OCI-LY7 (cell line): Measurements from ENCODE around the gene BHLHE41. TPM values are rescaled to one million over a fixed set of nuclear protein-coding genes. Genes with fewer than 3 reads are reported as not detected.

Source experiments
- BruUV-seq: library from RNA; stranded (reverse); fragments of 400-500 nt; replicated peaks from 2 replicates; lab custom pipeline; 2021; lab: Mats Ljungman, UMichigan
- CTCF ChIA-PET: fragments of 300-600 bp; sonication (Branson Sonifier 250); formaldehyde crosslinking; loops from one replicate; lab custom pipeline; 2022; ENCODE audit warnings: antibody characterized with exemption; ENCODE audit not compliant: unreplicated experiment; lab: Charles Lee
- POLR2A ChIA-PET: fragments of 300-600 bp; sonication (Branson Sonifier 250); formaldehyde crosslinking; loops from one replicate; lab custom pipeline; 2022; ENCODE audit warnings: antibody characterized with exemption; lab: Charles Lee
- DNase-seq: peaks from one replicate; pipeline ENCODE4 v3.0.0-alpha.2; 2015; ENCODE audit warnings: low spot score
- H2AFZ ChIP-seq: fragments of 200-600 bp; sonication (generic), shearing (Covaris generic); 2 replicates; pipeline ENCODE4 v1.6.1; 2014; ENCODE audit warnings: mild to moderate bottlenecking, antibody characterized with exemption, low read length, moderate library complexity
- H3K27ac ChIP-seq: fragments of 200-600 bp; sonication (generic); 2 replicates; pipeline ENCODE4 v1.5.1; 2014; ENCODE audit warnings: mixed run types, low read depth, mild to moderate bottlenecking, moderate library complexity, low read length, inconsistent platforms; ENCODE audit not compliant: poor library complexity, severe bottlenecking
- H3K36me3 ChIP-seq: fragments of 200-600 bp; sonication (generic); 2 replicates; pipeline ENCODE4 v1.6.1; 2014; ENCODE audit warnings: mild to moderate bottlenecking, antibody characterized with exemption, low read length, moderate library complexity, mixed read lengths; ENCODE audit not compliant: insufficient read depth
- H3K4me1 ChIP-seq: fragments of 200-600 bp; sonication (generic); 2 replicates; pipeline ENCODE4 v1.5.1; 2014; ENCODE audit warnings: mild to moderate bottlenecking, low read length; ENCODE audit not compliant: insufficient read depth, poor library complexity, severe bottlenecking
- H3K4me2 ChIP-seq: fragments of 200-600 bp; sonication (generic); 2 replicates; pipeline ENCODE4 v1.6.1; 2014; ENCODE audit warnings: mild to moderate bottlenecking, low read length
- H3K4me3 ChIP-seq: fragments of 200-600 bp; sonication (generic); 2 replicates; pipeline ENCODE4 v1.5.1; 2014; ENCODE audit warnings: mild to moderate bottlenecking, low read depth, low read length; ENCODE audit not compliant: poor library complexity, severe bottlenecking
- H3K79me2 ChIP-seq: fragments of 200-600 bp; sonication (generic); 2 replicates; pipeline ENCODE4 v1.6.1; 2016; ENCODE audit warnings: low read depth, mild to moderate bottlenecking, low read length, moderate library complexity, mixed read lengths; ENCODE audit not compliant: insufficient read depth
- H3K9me2 ChIP-seq: fragments of 200-600 bp; sonication (generic); 2 replicates; pipeline ENCODE4 v1.6.1; 2016; ENCODE audit warnings: mild to moderate bottlenecking, low read length, mixed read lengths; ENCODE audit not compliant: insufficient read depth
- H3K9me3 ChIP-seq: fragments of 200-600 bp; sonication (generic); 2 replicates; pipeline ENCODE4 v1.6.1; 2014; ENCODE audit warnings: mild to moderate bottlenecking, mixed run types, low read length, mixed read lengths
- H4K20me1 ChIP-seq: fragments of 200-600 bp; sonication (generic); 2 replicates; pipeline ENCODE4 v1.6.1; 2014; ENCODE audit warnings: mild to moderate bottlenecking, antibody characterized with exemption, low read length, moderate library complexity, mixed read lengths; ENCODE audit not compliant: insufficient read depth
- EZH2phosphoT487 ChIP-seq: fragments of 200-600 bp; sonication (generic); IDR thresholded peaks from 2 replicates; pipeline ENCODE4 v1.6.1; 2018; ENCODE audit warnings: low read depth, borderline replicate concordance, mild to moderate bottlenecking, mixed run types, antibody characterized with exemption, low read length, moderate library complexity, mixed read lengths
- intact Hi-C: fragments of 100-400 bp; cut with micrococcal nuclease; formaldehyde crosslinking; loops from one replicate; pipeline ENCODE4 v1.10.0; 2022; ENCODE audit not compliant: unreplicated experiment
- total RNA-seq, 2 experiments: library from RNA; depleted of rRNA in 1 of 2; stranded (reverse); fragments of >200 nt in 1 of 2; shearing (Covaris generic) in 1 of 2; gene quantifications; 2 replicates each; pipeline ENCODE4 v1.2.3, GENCODE V29; 2014 to 2022
- TF ChIP-seq, protein P1 (sequence below): fragments of 200-600 bp; sonication (generic); conservative IDR thresholded peaks from 2 replicates; pipeline ENCODE4 v1.5.1; 2014; ENCODE audit warnings: mild to moderate bottlenecking, antibody characterized with exemption, low read length, moderate library complexity, mixed read lengths

BHLHE41 gene
- total RNA-seq, 2 experiments from 2014 or later: not detected

- intact Hi-C loops: no loop called here
- no peak for DNase-seq
- ChIA-PET POLR2A (interaction anchor here (0.5 kb wide), 1 partner anchor 401 kb away, joined by 4 read pairs; no protein-coding TSS in a partner anchor), CTCF (no interaction called here)
- H3K4me3 ChIP-seq: no peak overlapping the region
- H3K36me3 ChIP-seq: no peaks in the 10 kb centered on the region
- H2AFZ ChIP-seq: no peak overlapping the region
- no peaks in the 10 kb centered on the region for H3K79me2 ChIP-seq
- H3K27ac ChIP-seq: no peak overlapping the region
- H3K9me3 ChIP-seq: no peaks in the 10 kb centered on the region
- H3K4me2 ChIP-seq: no peak overlapping the region
- no peaks in the 10 kb centered on the region for H3K9me2 ChIP-seq
- H4K20me1 ChIP-seq: no peaks in the 10 kb centered on the region
- no TSS peak for BruUV-seq
- no peaks in the 10 kb centered on the region for H3K4me1 ChIP-seq
- TF ChIP-seq, protein P1, sequence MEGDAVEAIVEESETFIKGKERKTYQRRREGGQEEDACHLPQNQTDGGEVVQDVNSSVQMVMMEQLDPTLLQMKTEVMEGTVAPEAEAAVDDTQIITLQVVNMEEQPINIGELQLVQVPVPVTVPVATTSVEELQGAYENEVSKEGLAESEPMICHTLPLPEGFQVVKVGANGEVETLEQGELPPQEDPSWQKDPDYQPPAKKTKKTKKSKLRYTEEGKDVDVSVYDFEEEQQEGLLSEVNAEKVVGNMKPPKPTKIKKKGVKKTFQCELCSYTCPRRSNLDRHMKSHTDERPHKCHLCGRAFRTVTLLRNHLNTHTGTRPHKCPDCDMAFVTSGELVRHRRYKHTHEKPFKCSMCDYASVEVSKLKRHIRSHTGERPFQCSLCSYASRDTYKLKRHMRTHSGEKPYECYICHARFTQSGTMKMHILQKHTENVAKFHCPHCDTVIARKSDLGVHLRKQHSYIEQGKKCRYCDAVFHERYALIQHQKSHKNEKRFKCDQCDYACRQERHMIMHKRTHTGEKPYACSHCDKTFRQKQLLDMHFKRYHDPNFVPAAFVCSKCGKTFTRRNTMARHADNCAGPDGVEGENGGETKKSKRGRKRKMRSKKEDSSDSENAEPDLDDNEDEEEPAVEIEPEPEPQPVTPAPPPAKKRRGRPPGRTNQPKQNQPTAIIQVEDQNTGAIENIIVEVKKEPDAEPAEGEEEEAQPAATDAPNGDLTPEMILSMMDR: no peak
- no peak for TF ChIP-seq EZH2phosphoT487
Measured at GRCh38 chr12:26109343-26109881, 15.4 kb downstream of the BHLHE41 start.

- H4K20me1 ChIP-seq: no peaks in the 10 kb centered on the region
- H2AFZ ChIP-seq: no peak overlapping the region
- no peaks in the 10 kb centered on the region for H3K9me3 ChIP-seq
- H3K4me1 ChIP-seq: no peaks in the 10 kb centered on the region
- no peaks in the 10 kb centered on the region for H3K36me3 ChIP-seq
- intact Hi-C loops: no loop called here
- no peaks in the 10 kb centered on the region for H3K9me2 ChIP-seq
- no TSS peak for BruUV-seq
- H3K27ac ChIP-seq: no peak overlapping the region
- H3K79me2 ChIP-seq: no peaks in the 10 kb centered on the region
- no peak for TF ChIP-seq EZH2phosphoT487
- TF ChIP-seq, protein P1: no peak
- ChIA-PET POLR2A (interaction anchor here (0.9 kb wide), 1 partner anchor 7 kb away, joined by 3 read pairs; no protein-coding TSS in a partner anchor), CTCF (no interaction called here)
- no peak overlapping the region for H3K4me3 ChIP-seq
- no peak for DNase-seq
- H3K4me2 ChIP-seq: no peak overlapping the region
Measured at GRCh38 chr12:26108915-26109314, 15.9 kb downstream of the BHLHE41 start.

- ChIA-PET POLR2A (interaction anchor here (0.6 to 1.0 kb wide), 2 partner anchors 10 to 66 kb away, joined by 3 read pairs; no protein-coding TSS in a partner anchor), CTCF (no interaction called here)
- Histone ChIP-seq H3K9me2 (no peaks in the 10 kb centered on the region), H4K20me1 (no peaks in the 10 kb centered on the region), H3K9me3 (no peaks in the 10 kb centered on the region), H3K4me3 (no peak overlapping the region), H2AFZ (no peak overlapping the region), H3K4me1 (no peaks in the 10 kb centered on the region), H3K27ac (no peak overlapping the region), H3K79me2 (no peaks in the 10 kb centered on the region), H3K4me2 (no peak overlapping the region), H3K36me3 (no peaks in the 10 kb centered on the region)
- BruUV-seq: no TSS peak
- TF ChIP-seq EZH2phosphoT487: no peak
- TF ChIP-seq, protein P1: no peak
- intact Hi-C loops: no loop called here
- DNase-seq: no peak
Measured at GRCh38 chr12:26106347-26106746, 18.5 kb downstream of the BHLHE41 start.
